Right lobe of liver (tissue), 4 donors: ENCODE measurements around the gene ARPC1B.

Experiments
- POLR2A ChIP-seq: fragments of 450-650 bp; IDR thresholded peaks from one replicate; pipeline ENCODE4 v1.6.1; 2017; ENCODE audit warnings: antibody characterized with exemption, mild to moderate bottlenecking
- TF ChIP-seq, protein P1 (sequence below), 4 donors: fragments of 200-600 bp in 3 of 4; fragments of 450-650 bp in 1 of 4; IDR thresholded peaks; one replicate each; pipeline versions ENCODE4 v1.5.1 to v1.8.0; 2016 to 2022; ENCODE audit warnings: antibody characterized with exemption in 4 of 4, mild to moderate bottlenecking in 2 of 4
- donor health status: DM: no; HTN: no; CAD: no.
- donor health status: DM: no; HTN: no; CAD: no.
- donor health status: DM: no; HTN: yes; CAD: no.

DNA sequence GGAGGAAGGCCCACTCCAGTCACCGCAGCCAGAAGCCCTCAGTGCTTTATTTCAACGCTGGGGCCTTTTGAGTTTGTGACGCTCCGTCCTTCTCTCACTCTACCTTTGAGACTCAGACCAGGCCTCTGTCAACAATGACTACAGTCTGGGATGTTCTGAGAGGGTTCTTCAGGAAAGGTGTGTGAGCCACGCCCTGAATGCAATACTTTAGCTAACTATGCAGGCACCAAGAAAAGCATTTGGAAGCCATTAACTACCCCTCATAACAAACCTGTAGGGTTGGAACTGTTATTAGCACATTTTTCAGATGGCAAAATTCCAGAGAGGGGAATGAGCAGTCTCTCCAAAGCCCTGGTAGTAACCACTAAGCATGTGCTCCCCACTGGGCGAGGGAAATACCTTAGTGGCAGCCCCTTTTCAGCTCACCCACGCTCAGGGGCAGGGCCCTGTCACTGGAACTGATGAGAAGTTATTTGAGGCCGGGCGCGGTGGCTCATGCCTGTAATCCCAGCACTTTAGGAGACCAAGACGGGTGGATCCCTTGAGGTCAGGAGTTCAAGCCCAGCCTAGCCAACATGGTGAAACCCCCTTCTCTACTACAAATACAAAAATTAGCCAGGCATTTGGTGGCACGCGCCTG is 5.7 kb upstream of the ARPC1B start:
- TF ChIP-seq, protein P1, sequence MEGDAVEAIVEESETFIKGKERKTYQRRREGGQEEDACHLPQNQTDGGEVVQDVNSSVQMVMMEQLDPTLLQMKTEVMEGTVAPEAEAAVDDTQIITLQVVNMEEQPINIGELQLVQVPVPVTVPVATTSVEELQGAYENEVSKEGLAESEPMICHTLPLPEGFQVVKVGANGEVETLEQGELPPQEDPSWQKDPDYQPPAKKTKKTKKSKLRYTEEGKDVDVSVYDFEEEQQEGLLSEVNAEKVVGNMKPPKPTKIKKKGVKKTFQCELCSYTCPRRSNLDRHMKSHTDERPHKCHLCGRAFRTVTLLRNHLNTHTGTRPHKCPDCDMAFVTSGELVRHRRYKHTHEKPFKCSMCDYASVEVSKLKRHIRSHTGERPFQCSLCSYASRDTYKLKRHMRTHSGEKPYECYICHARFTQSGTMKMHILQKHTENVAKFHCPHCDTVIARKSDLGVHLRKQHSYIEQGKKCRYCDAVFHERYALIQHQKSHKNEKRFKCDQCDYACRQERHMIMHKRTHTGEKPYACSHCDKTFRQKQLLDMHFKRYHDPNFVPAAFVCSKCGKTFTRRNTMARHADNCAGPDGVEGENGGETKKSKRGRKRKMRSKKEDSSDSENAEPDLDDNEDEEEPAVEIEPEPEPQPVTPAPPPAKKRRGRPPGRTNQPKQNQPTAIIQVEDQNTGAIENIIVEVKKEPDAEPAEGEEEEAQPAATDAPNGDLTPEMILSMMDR (IDR thresholded peaks at IDR 0.05) = no peak
- TF ChIP-seq POLR2A = no peak
